HepG2 (cell line): Measurements from ENCODE around the gene POLR3GL. TPM values are rescaled to one million over a fixed set of nuclear protein-coding genes. Genes with fewer than 3 reads are reported as not detected.

ENCODE experiments used
- ATAC-seq: fragments of 200-7000 bp; cut with Tn5 transposase; 3 replicates; pipeline ENCODE4 v1.9.1; 2020; ENCODE audit warnings: mild to moderate bottlenecking, moderate library complexity
- BruUV-seq: library from RNA; stranded (reverse); fragments of 400-500 nt; replicated peaks from 2 replicates; lab custom pipeline; 2021; lab: Mats Ljungman, UMichigan
- CTCF ChIA-PET: fragments of 300-600 bp; formaldehyde crosslinking; extraction: SDS; loops from one replicate; lab custom pipeline; 2021; ENCODE audit warnings: low total read pairs, inconsistent platforms, low intra/inter-chr PET ratio; lab: Yijun Ruan, JAX
- POLR2A ChIA-PET: fragments of 350-600 bp; sonication (Branson Sonifier 250); formaldehyde crosslinking; loops from one replicate; lab custom pipeline; 2020; ENCODE audit warnings: antibody characterized with exemption, inconsistent platforms; lab: Yijun Ruan, JAX
- DNase-seq: peaks from one replicate; pipeline ENCODE4 v3.0.0-alpha.2; 2015; ENCODE audit warnings: low spot score
- FAIRE-seq: peaks from 3 replicates; lab custom pipeline; 2011; peaks lifted over from hg19 to GRCh38; lab: Jason Lieb, UNC
- H2AFZ ChIP-seq: one replicate; pipeline ENCODE4 v1.6.1; 2011; ENCODE audit warnings: low read length, inconsistent platforms
- H3K27ac ChIP-seq: fragments of 300-600 bp; 3 replicates; pipeline ENCODE4 v1.8.0; 2011; ENCODE audit warnings: mixed run types, mild to moderate bottlenecking, mixed read lengths, low read length, inconsistent platforms; ENCODE audit not compliant: insufficient read depth; ENCODE audit errors: extremely low read length
- H3K27me3 ChIP-seq, 2 experiments: fragments of 200-600 bp in 1 of 2; 2 replicates in 1 of 2; 3 replicates in 1 of 2; pipeline versions ENCODE4 v1.6.0 to v1.8.0; 2011; ENCODE audit warnings: low read length in 2 of 2, mild to moderate bottlenecking in 2 of 2, moderate library complexity in 2 of 2, inconsistent platforms in 1 of 2; ENCODE audit not compliant: insufficient read depth in 2 of 2, control insufficient read depth in 1 of 2
- H3K36me3 ChIP-seq, 2 experiments: fragments of 200-600 bp in 1 of 2; replicated peaks in 1 of 2; 2 replicates in 1 of 2; 3 replicates in 1 of 2; pipeline versions ENCODE4 v1.5.1 to v1.8.0; 2011; ENCODE audit warnings: low read length in 2 of 2, inconsistent platforms in 1 of 2; ENCODE audit not compliant: insufficient read depth in 2 of 2, control insufficient read depth in 1 of 2
- H3K4me1 ChIP-seq: 2 replicates; pipeline ENCODE4 v1.5.1; 2012; ENCODE audit warnings: low read length, inconsistent platforms; ENCODE audit not compliant: insufficient read depth
- H3K4me2 ChIP-seq: 2 replicates; pipeline ENCODE4 v1.6.0; 2011; ENCODE audit warnings: low read depth, low read length, inconsistent platforms
- H3K4me3 ChIP-seq, 3 experiments: fragments of 200-600 bp in 1 of 3; sonication (generic), shearing (Covaris generic) in 1 of 3; replicated peaks in 1 of 3; 2 replicates each; pipeline ENCODE4 v1.5.1; 2011 to 2016; ENCODE audit warnings: low read length in 3 of 3, inconsistent platforms in 2 of 3, low read depth in 2 of 3, mild to moderate bottlenecking in 2 of 3, control low read depth in 1 of 3, mixed read lengths in 1 of 3; ENCODE audit not compliant: insufficient read depth in 1 of 3
- H3K79me2 ChIP-seq: one replicate; pipeline ENCODE4 v1.6.1; 2011; ENCODE audit warnings: low read length, inconsistent platforms; ENCODE audit not compliant: insufficient read depth
- H3K9ac ChIP-seq: 2 replicates; pipeline ENCODE4 v1.6.0; 2011; ENCODE audit warnings: mild to moderate bottlenecking, low read depth, low read length, inconsistent platforms; ENCODE audit not compliant: insufficient read depth
- H3K9me3 ChIP-seq: 2 replicates; pipeline ENCODE4 v1.5.1; 2012; ENCODE audit warnings: mild to moderate bottlenecking, low read length
- H4K20me1 ChIP-seq: 2 replicates; pipeline ENCODE4 v1.6.0; 2011; ENCODE audit warnings: inconsistent platforms, mild to moderate bottlenecking, low read length, moderate library complexity; ENCODE audit not compliant: insufficient read depth
- AGO1 ChIP-seq: fragments of 200-400 bp; formaldehyde crosslinking; IDR thresholded peaks from 2 replicates; pipeline ENCODE4 v1.6.1; 2017; ENCODE audit warnings: mild to moderate bottlenecking, low read depth, low read length, moderate library complexity; ENCODE audit not compliant: poor library complexity, severe bottlenecking
- GATAD2A ChIP-seq: IDR thresholded peaks from 2 replicates; pipeline ENCODE4 v1.6.1; 2016
- HCFC1 ChIP-seq: fragments of 150-350 bp; IDR thresholded peaks from 2 replicates; pipeline ENCODE4 v1.6.1; 2014; ENCODE audit warnings: low read depth, low read length
- IKZF1 ChIP-seq: fragments of 450-650 bp; IDR thresholded peaks from 2 replicates; pipeline ENCODE4 v1.7.1; 2016
- MAF1 ChIP-seq: sonication (generic); formaldehyde crosslinking; IDR thresholded peaks from 2 replicates; pipeline ENCODE4 v1.5.0; 2020; ENCODE audit warnings: missing genetic modification reagents, borderline replicate concordance
- NR2C2 ChIP-seq: sonication (generic); formaldehyde crosslinking; IDR thresholded peaks from 2 replicates; pipeline ENCODE4 v1.4.0; 2020; ENCODE audit warnings: missing genetic modification reagents, mild to moderate bottlenecking, moderate library complexity, borderline replicate concordance
- PTBP1 ChIP-seq: fragments of 200-400 bp; formaldehyde crosslinking; IDR thresholded peaks from 2 replicates; pipeline ENCODE4 v1.6.1; 2018; ENCODE audit warnings: low read length, low read depth; ENCODE audit not compliant: poor library complexity, severe bottlenecking
- SETDB1 ChIP-seq: sonication (generic); formaldehyde crosslinking; IDR thresholded peaks from 2 replicates; pipeline ENCODE4 v1.5.1; 2020; ENCODE audit warnings: missing genetic modification reagents, mild to moderate bottlenecking, borderline replicate concordance
- SP5 ChIP-seq: IDR thresholded peaks from 2 replicates; pipeline ENCODE4 v1.6.1; 2016; ENCODE audit warnings: low read depth, borderline replicate concordance
- TP53 ChIP-seq: sonication (generic); formaldehyde crosslinking; conservative IDR thresholded peaks from 2 replicates; pipeline ENCODE4 v1.4.0; 2020; ENCODE audit warnings: missing genetic modification reagents
- ZNF24 ChIP-seq: fragments of 450-650 bp; IDR thresholded peaks from 2 replicates; pipeline ENCODE4 v1.6.1; 2017; ENCODE audit warnings: antibody characterized with exemption, mild to moderate bottlenecking
- ZNF749 ChIP-seq: sonication (generic); formaldehyde crosslinking; IDR thresholded peaks from 2 replicates; pipeline ENCODE4 v1.8.0; 2022; ENCODE audit warnings: mild to moderate bottlenecking, missing genetic modification reagents, moderate library complexity, borderline replicate concordance
- ZNF792 ChIP-seq: IDR thresholded peaks from 2 replicates; pipeline ENCODE4 v1.6.1; 2016
- WGBS: methylation state at CpG from one replicate; pipeline ENCODE4 v1.1.6; 2017; ENCODE audit warnings: low lambda C conversion rate; 5-methylcytosine and 5-hydroxymethylcytosine counted together
- in situ Hi-C: cut with HindIII; loops from 2 replicates; pipeline ENCODE4 v1.10.0; 2017; ENCODE audit warnings: low pct_unique_long_range_greater_than_20kb; ENCODE audit not compliant: extremely low pct_ligation_motif_present
- intact Hi-C: fragments of 100-400 bp; cut with micrococcal nuclease; formaldehyde crosslinking; loops from one replicate; pipeline ENCODE4 v1.10.0; 2022; ENCODE audit not compliant: unreplicated experiment
- polyA plus RNA-seq, 8 experiments: library from polyadenylated mRNA; depleted of rRNA in 3 of 8; stranded (reverse) in 7 of 8; unstranded in 1 of 8; fragments of >200 nt; fragmentation: Illumina TruSeq in 4 of 8; extraction: Trizol in 4 of 8; gene quantifications; 2 replicates each; pipeline versions ENCODE4 v1.2.1 to v1.2.3, GENCODE V29; 2011 to 2016; ENCODE audit warnings: low read depth in 4 of 8, missing spikeins in 1 of 8, mixed read lengths in 1 of 8; ENCODE audit not compliant: insufficient read depth in 1 of 8
- total RNA-seq, 5 experiments: library from RNA; depleted of rRNA; stranded (reverse); fragments of >200 nt; fragmentation: Illumina TruSeq; extraction: Trizol; gene quantifications; 2 replicates each; pipeline ENCODE4 v1.2.3, GENCODE V29; 2016; ENCODE audit warnings: low read depth in 1 of 5
- TF ChIP-seq, protein P1 (sequence below): IDR thresholded peaks from 2 replicates; pipeline ENCODE4 v1.6.1; 2016; ENCODE audit warnings: missing biosample characterization, missing genetic modification reagents, low read depth

POLR3GL gene
- total and polyA plus RNA-seq, 2 of the 13 experiments (the other 11 are each of a cell fraction or from before 2014, with no cell fraction given): 11.5 to 12.4 TPM

DNA sequence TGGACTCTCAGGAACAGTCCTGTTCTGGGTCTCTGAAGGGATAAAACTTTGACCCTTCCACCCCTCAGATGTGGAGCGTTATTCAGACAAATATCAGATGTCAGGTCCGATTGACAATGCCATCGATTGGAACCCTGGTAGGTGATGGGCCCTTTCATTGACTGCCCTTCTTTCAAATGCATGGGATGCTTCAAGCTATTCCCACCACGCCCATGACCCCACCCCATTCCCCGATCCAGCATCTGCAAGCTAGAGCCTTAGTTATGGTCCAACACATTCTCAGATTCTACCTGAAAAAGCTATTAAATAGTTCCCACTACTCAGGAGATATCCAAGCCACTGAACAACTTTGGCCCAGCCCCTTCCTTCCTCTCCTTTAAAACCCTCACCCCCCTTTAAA is 12.5 kb downstream of the POLR3GL start:
- Histone ChIP-seq H3K9me3 (no peaks in the 10 kb centered on the region), H2AFZ (no peak overlapping the region), H3K4me1 (peaks cover 66% of the 10 kb centered on the region), H4K20me1 (no peaks in the 10 kb centered on the region), H3K79me2 (no peaks in the 10 kb centered on the region), H3K36me3 (no peaks in the 10 kb centered on the region), H3K4me2 (no peak overlapping the region; the same call in 1 of the 2 replicates), H3K27me3 (no peaks in the 10 kb centered on the region), H3K4me3 (no peak overlapping the region), H3K27ac (no peak overlapping the region), H3K9ac (no peak overlapping the region)
- ATAC-seq (no peak), DNase-seq (no peak), FAIRE-seq (no peak)
- CTCF ChIA-PET: interaction anchor here (1.3 to 4.4 kb wide), 3 partner anchors 30 to 56 kb away, joined by 3 to 60 read pairs (median 23); no protein-coding TSS in a partner anchor
- 91% methylated on average over 4 of the region's 5 CpGs for WGBS
- intact Hi-C loops (loop anchor here (1.0 to 5.0 kb wide), 2 partner anchors 30 to 85 kb away; no protein-coding TSS in a partner anchor), in situ Hi-C loops (loop anchor here (5.0 kb wide), 1 partner anchor 35 kb away; no protein-coding TSS in a partner anchor)
- POLR2A ChIA-PET: no interaction called here
- no TSS peak for BruUV-seq
- TF ChIP-seq SP5 (CRISPR knock-in tag) (no peak), SETDB1 (CRISPR knock-in tag) (no peak), NR2C2 (CRISPR knock-in tag) (no peak), ZNF792 (CRISPR knock-in tag) (no peak), IKZF1 (no peak), PTBP1 (no peak), MAF1 (CRISPR knock-in tag) (no peak), ZNF749 (CRISPR knock-in tag) (no peak), HCFC1 (no peak), ZNF24 (no peak), AGO1 (no peak), TP53 (CRISPR knock-in tag) (no peak), GATAD2A (CRISPR knock-in tag) (no peak)
- TF ChIP-seq, protein P1, sequence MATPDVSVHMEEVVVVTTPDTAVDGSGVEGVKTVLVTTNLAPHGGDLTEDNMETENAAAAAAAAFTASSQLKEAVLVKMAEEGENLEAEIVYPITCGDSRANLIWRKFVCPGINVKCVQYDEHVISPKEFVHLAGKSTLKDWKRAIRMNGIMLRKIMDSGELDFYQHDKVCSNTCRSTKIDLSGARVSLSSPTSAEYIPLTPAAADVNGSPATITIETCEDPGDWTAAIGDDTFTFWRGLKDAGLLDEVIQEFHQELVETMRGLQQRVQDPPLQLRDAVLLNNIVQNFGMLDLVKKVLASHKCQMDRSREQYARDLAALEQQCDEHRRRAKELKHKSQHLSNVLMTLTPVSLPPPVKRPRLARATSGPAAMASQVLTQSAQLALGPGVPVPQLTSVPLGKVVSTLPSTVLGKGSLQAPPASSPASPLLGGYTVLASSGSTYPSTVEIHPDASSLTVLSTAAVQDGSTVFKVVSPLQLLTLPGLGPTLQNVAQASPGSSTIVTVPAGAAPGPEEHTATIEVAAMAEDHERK: no peak
